ENCODE measurements around the gene PPP1R9B. TPM values are rescaled to one million over a fixed set of nuclear protein-coding genes. Genes with fewer than 3 reads are reported as not detected.

Gene PPP1R9B
- total RNA-seq, 6 experiments from 2014 or later: 9.9 to 18.1 (median 12.0) TPM

- Histone ChIP-seq H3K9me3 (no peaks in the 10 kb centered on the region), H3K27me3 (no peaks in the 10 kb centered on the region), H3K36me3 (no peaks in the 10 kb centered on the region), H3K4me3 (no peak overlapping the region), H3K27ac (no peak overlapping the region), H3K4me1 (no peaks in the 10 kb centered on the region)
- ATAC-seq (no peak), DNase-seq (peak in 1 of 3 donors; percentile 18)
- WGBS (ENCODE audit: insufficient coverage, low coverage, low lambda C conversion rate, missing lambda C conversion rate): 74% methylated on average over 4 of the region's 6 CpGs
- intact Hi-C loops (cut with DNase I): loop anchor here in 1 of 2 donors (5.0 kb wide), 1 partner anchor 63 kb away; no protein-coding TSS in a partner anchor
- TF ChIP-seq CTCF (IDR thresholded peaks at IDR 0.05) (no peak), POLR2A (IDR thresholded peaks at IDR 0.05) (no peak)
Measured at GRCh38 chr17:50090071-50090470, 60.4 kb downstream of the PPP1R9B start.

- no peak for TF ChIP-seq CTCF (IDR thresholded peaks at IDR 0.05)
- no peak for TF ChIP-seq POLR2A (IDR thresholded peaks at IDR 0.05)
- ATAC-seq: no peak
- Histone ChIP-seq H3K4me3 (no peak overlapping the region), H3K9me3 (no peaks in the 10 kb centered on the region), H3K27me3 (no peaks in the 10 kb centered on the region), H3K36me3 (no peaks in the 10 kb centered on the region), H3K27ac (no peak overlapping the region), H3K4me1 (no peaks in the 10 kb centered on the region)
- WGBS (ENCODE audit: insufficient coverage, low coverage, low lambda C conversion rate, missing lambda C conversion rate): 61% methylated on average over 13 of the region's 25 CpGs
- DNase-seq: peak in 1 of 3 donors; percentile 44
- intact Hi-C loops (cut with DNase I): loop anchor here in 1 of 2 donors (5.0 kb wide), 1 partner anchor 62 kb away; no protein-coding TSS in a partner anchor
Measured at GRCh38 chr17:50088952-50089825, 61.3 kb downstream of the PPP1R9B start.

GRCh38 chr17:50087912-50088405 lies 62.5 kb downstream of the PPP1R9B start:
- no peak overlapping the region for H3K27ac ChIP-seq
- no peaks in the 10 kb centered on the region for H3K27me3 ChIP-seq
- no peaks in the 10 kb centered on the region for H3K9me3 ChIP-seq
- ATAC-seq (no peak), DNase-seq (peak in 1 of 3 donors; percentile 49)
- 56% methylated on average over 2 of the region's 19 CpGs for WGBS (ENCODE audit: insufficient coverage, low coverage, low lambda C conversion rate, missing lambda C conversion rate)
- H3K36me3 ChIP-seq: no peaks in the 10 kb centered on the region
- no peaks in the 10 kb centered on the region for H3K4me1 ChIP-seq
- intact Hi-C loops (cut with DNase I): loop anchor here in 1 of 2 donors (5.0 kb wide), 1 partner anchor 61 kb away; no protein-coding TSS in a partner anchor
- no peak overlapping the region for H3K4me3 ChIP-seq
- no peak for TF ChIP-seq CTCF (IDR thresholded peaks at IDR 0.05)
- TF ChIP-seq POLR2A (IDR thresholded peaks at IDR 0.05): no peak

- peak; percentile 90 to 95 (median 94) for TF ChIP-seq CTCF (IDR thresholded peaks at IDR 0.05)
- TF ChIP-seq POLR2A (IDR thresholded peaks at IDR 0.05): no peak
- no peak overlapping the region for H3K4me3 ChIP-seq
- H3K27ac ChIP-seq: no peak overlapping the region
- DNase-seq (peak; percentile 68 to 76 (median 72)), ATAC-seq (peak; percentile 88 to 94 (median 92))
- 16% methylated on average over 5 of the region's 10 CpGs for WGBS (ENCODE audit: insufficient coverage, low coverage, low lambda C conversion rate, missing lambda C conversion rate)
- no peaks in the 10 kb centered on the region for H3K36me3 ChIP-seq
- intact Hi-C loops (cut with DNase I): loop anchor here in 1 of 2 donors (5.0 kb wide), 1 partner anchor 60 kb away; no protein-coding TSS in a partner anchor
- H3K27me3 ChIP-seq: no peaks in the 10 kb centered on the region
- H3K4me1 ChIP-seq: no peaks in the 10 kb centered on the region
- no peaks in the 10 kb centered on the region for H3K9me3 ChIP-seq
Measured at GRCh38 chr17:50087246-50087911, 63.1 kb downstream of the PPP1R9B start.

Other genes with a start within 250 kb of the PPP1R9B start
- not detected for gene DLX4, start 181.5 kb downstream of the PPP1R9B start, total RNA-seq
- gene DLX3, start 155.5 kb downstream of the PPP1R9B start, total RNA-seq: not detected
- 1 to 10 TPM; 1.4 to 3.7 (median 2.4) TPM for gene ITGA3, start 94.6 kb downstream of the PPP1R9B start, total RNA-seq
- 10 to 100 TPM; 25.0 to 58.0 (median 44.8) TPM for gene PDK2, start 55.3 kb downstream of the PPP1R9B start, total RNA-seq
- 1 to 10 TPM in 2 of 6 experiments, under 1 TPM in 3, not detected in 1; 0.50 to 3.8 (median 0.77) TPM for gene SAMD14, start 20.5 kb downstream of the PPP1R9B start, total RNA-seq
- gene SGCA, start 15.3 kb upstream of the PPP1R9B start, total RNA-seq: 1 to 10 TPM in 4 of 6 experiments, under 1 TPM in 2; 0.48 to 2.8 (median 1.6) TPM
- gene COL1A1, start 51.0 kb upstream of the PPP1R9B start, total RNA-seq: 100 to 1,000 TPM in 1 of 6 experiments, 10 to 100 TPM in 4, 1 to 10 TPM in 1; 9.3 to 109 (median 34.7) TPM
- 10 to 100 TPM in 1 of 6 experiments, 1 to 10 TPM in 5; 1.5 to 20.0 (median 8.7) TPM for gene TMEM92, start 123.8 kb upstream of the PPP1R9B start, total RNA-seq
- gene XYLT2, start 195.4 kb upstream of the PPP1R9B start, total RNA-seq: 10 to 100 TPM in 3 of 6 experiments, 1 to 10 TPM in 3; 7.0 to 13.8 (median 9.4) TPM
- gene MRPL27, start 222.5 kb upstream of the PPP1R9B start, total RNA-seq: 10 to 100 TPM; 34.3 to 69.4 (median 38.6) TPM
- gene EME1, start 222.6 kb upstream of the PPP1R9B start, total RNA-seq: 1 to 10 TPM in 1 of 6 experiments, under 1 TPM in 3, not detected in 2; 0.12 to 1.3 (median 0.66) TPM
- 100 to 1,000 TPM in 2 of 6 experiments, 10 to 100 TPM in 4; 36.0 to 125 (median 64.0) TPM for gene LRRC59, start 246.8 kb upstream of the PPP1R9B start, total RNA-seq